Ishikawa (cell line): ENCODE data around the gene CSF1.

ENCODE experiments used
- CEBPB ChIP-seq: IDR thresholded peaks from 2 replicates; pipeline ENCODE4 v1.6.1; 2012
- EGR1 ChIP-seq: IDR thresholded peaks from 2 replicates; pipeline ENCODE4 v1.6.1; 2012
- EP300 ChIP-seq: IDR thresholded peaks from 2 replicates; pipeline ENCODE4 v1.6.1; 2012; ENCODE audit warnings: borderline replicate concordance
- FOXM1 ChIP-seq: IDR thresholded peaks from 2 replicates; pipeline ENCODE4 v1.6.1; 2012; ENCODE audit warnings: low read depth, borderline replicate concordance
- RAD21 ChIP-seq: IDR thresholded peaks from 2 replicates; pipeline ENCODE4 v1.6.1; 2012; ENCODE audit warnings: low read depth
- TCF12 ChIP-seq: IDR thresholded peaks from 2 replicates; pipeline ENCODE4 v1.6.1; 2012; ENCODE audit warnings: low read depth
- TEAD4 ChIP-seq: IDR thresholded peaks from 2 replicates; pipeline ENCODE4 v1.6.1; 2012
- YY1 ChIP-seq: IDR thresholded peaks from 2 replicates; pipeline ENCODE4 v1.6.1; 2012; ENCODE audit warnings: low read depth
- TF ChIP-seq, protein P1 (sequence below): IDR thresholded peaks from 2 replicates; pipeline ENCODE4 v1.6.1; 2012
- TF ChIP-seq, protein P2 (sequence below): IDR thresholded peaks from 2 replicates; pipeline ENCODE4 v1.6.1; 2012; ENCODE audit warnings: low read depth, mild to moderate bottlenecking

DNA sequence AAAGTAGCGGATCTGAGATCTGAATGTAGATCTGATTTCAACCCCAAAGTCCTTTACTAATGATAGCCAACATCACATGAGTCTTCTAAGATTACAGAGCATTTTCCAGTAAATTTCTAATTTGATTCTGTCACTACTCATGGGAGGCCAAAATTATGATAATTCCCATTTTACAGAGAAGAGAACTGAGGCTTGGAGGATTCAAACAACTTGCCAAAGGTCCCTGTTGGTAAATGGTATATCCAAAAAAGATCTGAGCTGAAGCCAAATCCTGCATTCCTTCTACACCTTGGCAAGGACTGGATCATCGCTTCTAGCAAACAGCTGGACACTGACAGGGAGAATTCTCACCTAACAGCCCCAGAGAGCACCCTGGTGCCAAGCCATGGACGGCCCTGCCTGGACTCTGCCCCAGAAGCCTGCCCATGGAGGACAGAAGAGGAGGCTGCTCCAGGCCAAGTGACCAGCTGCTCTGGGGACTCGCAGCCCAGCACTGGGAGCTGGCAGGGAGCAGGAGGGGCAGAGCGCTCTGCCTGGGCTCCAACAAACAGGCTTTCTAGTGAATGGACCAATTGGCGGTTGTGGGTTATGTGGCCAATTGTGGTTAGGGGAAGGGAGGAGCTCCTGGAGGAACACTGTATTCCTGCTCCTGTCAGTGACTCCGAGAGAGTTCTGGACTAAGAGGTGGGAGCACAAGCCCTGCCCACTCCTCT is 6.4 kb upstream of the CSF1 start:
- TF ChIP-seq EGR1 (no peak), YY1 (no peak), CEBPB (no peak), FOXM1 (no peak), EP300 (no peak), TCF12 (no peak), RAD21 (no peak), TEAD4 (no peak)
- TF ChIP-seq, protein P1, sequence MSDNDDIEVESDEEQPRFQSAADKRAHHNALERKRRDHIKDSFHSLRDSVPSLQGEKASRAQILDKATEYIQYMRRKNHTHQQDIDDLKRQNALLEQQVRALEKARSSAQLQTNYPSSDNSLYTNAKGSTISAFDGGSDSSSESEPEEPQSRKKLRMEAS = no peak
- TF ChIP-seq, protein P2, sequence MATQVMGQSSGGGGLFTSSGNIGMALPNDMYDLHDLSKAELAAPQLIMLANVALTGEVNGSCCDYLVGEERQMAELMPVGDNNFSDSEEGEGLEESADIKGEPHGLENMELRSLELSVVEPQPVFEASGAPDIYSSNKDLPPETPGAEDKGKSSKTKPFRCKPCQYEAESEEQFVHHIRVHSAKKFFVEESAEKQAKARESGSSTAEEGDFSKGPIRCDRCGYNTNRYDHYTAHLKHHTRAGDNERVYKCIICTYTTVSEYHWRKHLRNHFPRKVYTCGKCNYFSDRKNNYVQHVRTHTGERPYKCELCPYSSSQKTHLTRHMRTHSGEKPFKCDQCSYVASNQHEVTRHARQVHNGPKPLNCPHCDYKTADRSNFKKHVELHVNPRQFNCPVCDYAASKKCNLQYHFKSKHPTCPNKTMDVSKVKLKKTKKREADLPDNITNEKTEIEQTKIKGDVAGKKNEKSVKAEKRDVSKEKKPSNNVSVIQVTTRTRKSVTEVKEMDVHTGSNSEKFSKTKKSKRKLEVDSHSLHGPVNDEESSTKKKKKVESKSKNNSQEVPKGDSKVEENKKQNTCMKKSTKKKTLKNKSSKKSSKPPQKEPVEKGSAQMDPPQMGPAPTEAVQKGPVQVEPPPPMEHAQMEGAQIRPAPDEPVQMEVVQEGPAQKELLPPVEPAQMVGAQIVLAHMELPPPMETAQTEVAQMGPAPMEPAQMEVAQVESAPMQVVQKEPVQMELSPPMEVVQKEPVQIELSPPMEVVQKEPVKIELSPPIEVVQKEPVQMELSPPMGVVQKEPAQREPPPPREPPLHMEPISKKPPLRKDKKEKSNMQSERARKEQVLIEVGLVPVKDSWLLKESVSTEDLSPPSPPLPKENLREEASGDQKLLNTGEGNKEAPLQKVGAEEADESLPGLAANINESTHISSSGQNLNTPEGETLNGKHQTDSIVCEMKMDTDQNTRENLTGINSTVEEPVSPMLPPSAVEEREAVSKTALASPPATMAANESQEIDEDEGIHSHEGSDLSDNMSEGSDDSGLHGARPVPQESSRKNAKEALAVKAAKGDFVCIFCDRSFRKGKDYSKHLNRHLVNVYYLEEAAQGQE = no peak
